ENCODE measurements around the gene SRRM4. TPM values are rescaled to one million over a fixed set of nuclear protein-coding genes. Genes with fewer than 3 reads are reported as not detected.
"Not testable (repeated sequence)": the region's sequence is repeated elsewhere in the genome, so short reads cannot be mapped to it uniquely, and the experiment has no call there.

Gene SRRM4
- total RNA-seq, 2 donors from 2014 or later: not detected

- intact Hi-C loops (cut with DNase I, micrococcal nuclease): no loop called here
Measured at GRCh38 chr12:119005913-119006312, 24.6 kb downstream of the SRRM4 start.

GRCh38 chr12:119006746-119007145, 25.4 kb downstream of the SRRM4 start:
- intact Hi-C loops (cut with DNase I, micrococcal nuclease): no loop called here
- DNase-seq (no peak), ATAC-seq (no peak)

More at GRCh38 chr12:119005913-119006312, 24.6 kb downstream of the SRRM4 start:
- DNase-seq (no peak), ATAC-seq (no peak)

GRCh38 chr12:119008273-119008672, 26.9 kb downstream of the SRRM4 start:
- DNase-seq; ATAC-seq; intact Hi-C loops (cut with DNase I, micrococcal nuclease): not testable (repeated sequence)

- intact Hi-C loops (cut with DNase I, micrococcal nuclease): no loop called here
- ATAC-seq: no peak
- no peak for DNase-seq
Measured at GRCh38 chr12:119008691-119009221, 27.4 kb downstream of the SRRM4 start.

- ATAC-seq (no peak), DNase-seq (no peak)
- intact Hi-C loops (cut with DNase I, micrococcal nuclease): no loop called here
Measured at GRCh38 chr12:119011231-119011630, 29.9 kb downstream of the SRRM4 start.

- ATAC-seq (no peak), DNase-seq (no peak)
- intact Hi-C loops (cut with DNase I, micrococcal nuclease): no loop called here
Measured at GRCh38 chr12:119012179-119012578, 30.8 kb downstream of the SRRM4 start.

GRCh38 chr12:119013023-119013422, 31.7 kb downstream of the SRRM4 start:
- intact Hi-C loops (cut with DNase I, micrococcal nuclease): no loop called here
- DNase-seq (no peak), ATAC-seq (no peak)

- ATAC-seq: no peak
- intact Hi-C loops (cut with DNase I, micrococcal nuclease): no loop called here
- DNase-seq: no peak
Measured at GRCh38 chr12:119014368-119014767, 33.0 kb downstream of the SRRM4 start.

- no peak for ATAC-seq
- DNase-seq: no peak
- intact Hi-C loops (cut with DNase I, micrococcal nuclease): no loop called here
Measured at GRCh38 chr12:119016715-119017114, 35.4 kb downstream of the SRRM4 start.

GRCh38 chr12:119019166-119019565, 37.8 kb downstream of the SRRM4 start:
- intact Hi-C loops (cut with DNase I, micrococcal nuclease): no loop called here
- no peak for ATAC-seq
- DNase-seq: no peak

- ATAC-seq (no peak), DNase-seq (peak in 1 of 2 donors; percentile 48)
- intact Hi-C loops (cut with DNase I, micrococcal nuclease): no loop called here
Measured at GRCh38 chr12:119020406-119021360, 39.3 kb downstream of the SRRM4 start.

- intact Hi-C loops (cut with DNase I, micrococcal nuclease): no loop called here
- no peak for DNase-seq
- ATAC-seq: no peak
Measured at GRCh38 chr12:119024356-119024755, 43.0 kb downstream of the SRRM4 start.

- DNase-seq: no peak
- ATAC-seq: no peak
Measured at GRCh38 chr12:119025786-119026185, 44.4 kb downstream of the SRRM4 start.

GRCh38 chr12:119033332-119033731, 52.0 kb downstream of the SRRM4 start:
- intact Hi-C loops (cut with DNase I, micrococcal nuclease): loop anchor here in 1 of 2 donors (10.0 kb wide), 1 partner anchor 629 kb away; no protein-coding TSS in a partner anchor
- ATAC-seq, DNase-seq: not testable (repeated sequence)

More at GRCh38 chr12:119025786-119026185, 44.4 kb downstream of the SRRM4 start:
- intact Hi-C loops (cut with DNase I, micrococcal nuclease): no loop called here

GRCh38 chr12:119036878-119037825, 55.8 kb downstream of the SRRM4 start:
- DNase-seq: peak in 1 of 2 donors; percentile 11
- no peak for ATAC-seq
- intact Hi-C loops (cut with DNase I, micrococcal nuclease): loop anchor here in 1 of 2 donors (10.0 kb wide), 1 partner anchor 632 kb away; no protein-coding TSS in a partner anchor

- intact Hi-C loops (cut with DNase I, micrococcal nuclease): no loop called here
- no peak for DNase-seq
- ATAC-seq: no peak
Measured at GRCh38 chr12:119044094-119044493, 62.8 kb downstream of the SRRM4 start.

- intact Hi-C loops (cut with DNase I, micrococcal nuclease): no loop called here
Measured at GRCh38 chr12:119047641-119048040, 66.3 kb downstream of the SRRM4 start.

GRCh38 chr12:119050663-119051062, 69.3 kb downstream of the SRRM4 start:
- intact Hi-C loops (cut with DNase I, micrococcal nuclease): no loop called here

More at GRCh38 chr12:119047641-119048040, 66.3 kb downstream of the SRRM4 start:
- DNase-seq: no peak
- no peak for ATAC-seq

GRCh38 chr12:119051474-119051873, 70.1 kb downstream of the SRRM4 start:
- intact Hi-C loops (cut with DNase I, micrococcal nuclease): no loop called here
- DNase-seq (no peak), ATAC-seq (no peak)

More at GRCh38 chr12:119050663-119051062, 69.3 kb downstream of the SRRM4 start:
- DNase-seq (no peak), ATAC-seq (no peak)
